HG02840 (cell line): ENCODE results near the gene FNDC3A.

Experiments
- ATAC-seq: cut with Tn5 transposase; IDR thresholded peaks from one replicate; pipeline ENCODE4 v1.9.1; 2021; ENCODE audit warnings: mild to moderate bottlenecking, moderate library complexity, moderate number of reproducible peaks; ENCODE audit not compliant: unreplicated experiment, low FRiP score

FNDC3A gene

GRCh38 chr13:49213539-49213938 lies 237.8 kb downstream of the FNDC3A start:
- ATAC-seq = no peak

GRCh38 chr13:49213997-49214916 lies 238.5 kb downstream of the FNDC3A start:
- ATAC-seq = no peak

- no peak for ATAC-seq
These were observed 239.2 kb downstream of the FNDC3A start for GRCh38 chr13:49214917-49215376.

- ATAC-seq = no peak
These were observed 240.6 kb downstream of the FNDC3A start for GRCh38 chr13:49216334-49216733.

- ATAC-seq = no peak
These were observed 242.3 kb downstream of the FNDC3A start for GRCh38 chr13:49217962-49218492.

GRCh38 chr13:49218493-49219051 lies 242.9 kb downstream of the FNDC3A start:
- no peak for ATAC-seq

GRCh38 chr13:49219647-49220035 lies 243.9 kb downstream of the FNDC3A start:
- no peak for ATAC-seq

GRCh38 chr13:49220036-49220855 lies 244.5 kb downstream of the FNDC3A start, which contains the start of gene MLNR:
TSS of gene MLNR (plus strand) at chr13:49220338. CDS start at chr13:49220338, 0 bp downstream.
- no peak for ATAC-seq

GRCh38 chr13:49220856-49221589 lies 245.3 kb downstream of the FNDC3A start:
- no peak for ATAC-seq

GRCh38 chr13:49221590-49221965 lies 245.9 kb downstream of the FNDC3A start:
- no peak for ATAC-seq

- ATAC-seq = no peak
These were observed 249.7 kb downstream of the FNDC3A start for GRCh38 chr13:49225223-49226042.

- ATAC-seq = no peak
These were observed 250.9 kb downstream of the FNDC3A start for GRCh38 chr13:49226613-49227012.

GRCh38 chr13:49234741-49235140 lies 259.0 kb downstream of the FNDC3A start:
- no peak for ATAC-seq

- ATAC-seq = no peak
These were observed 260.2 kb downstream of the FNDC3A start for GRCh38 chr13:49235856-49236431.

GRCh38 chr13:49238621-49239020 lies 262.9 kb downstream of the FNDC3A start:
- no peak for ATAC-seq

- no peak for ATAC-seq
These were observed 264.3 kb downstream of the FNDC3A start for GRCh38 chr13:49240017-49240416.

GRCh38 chr13:49241296-49241695 lies 265.6 kb downstream of the FNDC3A start:
- no peak for ATAC-seq

- no peak for ATAC-seq
These were observed 269.4 kb downstream of the FNDC3A start for GRCh38 chr13:49245101-49245500.
